ENCODE data around the gene ZNF90.

DNA sequence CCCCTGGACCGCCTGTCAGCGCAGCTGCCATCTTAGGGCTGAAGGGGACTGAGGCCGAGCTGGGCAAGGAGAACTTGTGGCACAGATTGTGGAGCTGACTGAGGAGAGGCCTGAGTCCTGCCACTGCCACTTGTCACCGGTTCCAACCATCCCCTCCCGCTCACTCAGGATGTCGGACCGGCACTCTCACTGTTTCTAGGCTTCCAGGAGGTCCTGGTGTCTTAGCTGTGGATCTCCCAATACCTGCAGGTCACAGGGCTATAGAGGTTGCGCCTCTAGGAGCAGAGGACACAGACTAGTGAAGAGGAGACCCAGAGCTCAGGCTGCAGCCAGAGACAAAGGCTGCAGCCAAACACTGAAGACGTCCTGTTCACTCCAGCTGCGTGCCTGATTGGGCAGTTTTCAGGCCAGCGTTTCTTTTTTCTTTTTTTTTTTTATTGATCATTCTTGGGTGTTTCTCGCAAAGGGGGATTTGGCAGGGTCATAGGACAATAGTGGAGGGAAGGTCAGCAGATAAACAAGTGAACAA lies 73.9 kb downstream of the ZNF90 start:
- TF ChIP-seq, protein P1, sequence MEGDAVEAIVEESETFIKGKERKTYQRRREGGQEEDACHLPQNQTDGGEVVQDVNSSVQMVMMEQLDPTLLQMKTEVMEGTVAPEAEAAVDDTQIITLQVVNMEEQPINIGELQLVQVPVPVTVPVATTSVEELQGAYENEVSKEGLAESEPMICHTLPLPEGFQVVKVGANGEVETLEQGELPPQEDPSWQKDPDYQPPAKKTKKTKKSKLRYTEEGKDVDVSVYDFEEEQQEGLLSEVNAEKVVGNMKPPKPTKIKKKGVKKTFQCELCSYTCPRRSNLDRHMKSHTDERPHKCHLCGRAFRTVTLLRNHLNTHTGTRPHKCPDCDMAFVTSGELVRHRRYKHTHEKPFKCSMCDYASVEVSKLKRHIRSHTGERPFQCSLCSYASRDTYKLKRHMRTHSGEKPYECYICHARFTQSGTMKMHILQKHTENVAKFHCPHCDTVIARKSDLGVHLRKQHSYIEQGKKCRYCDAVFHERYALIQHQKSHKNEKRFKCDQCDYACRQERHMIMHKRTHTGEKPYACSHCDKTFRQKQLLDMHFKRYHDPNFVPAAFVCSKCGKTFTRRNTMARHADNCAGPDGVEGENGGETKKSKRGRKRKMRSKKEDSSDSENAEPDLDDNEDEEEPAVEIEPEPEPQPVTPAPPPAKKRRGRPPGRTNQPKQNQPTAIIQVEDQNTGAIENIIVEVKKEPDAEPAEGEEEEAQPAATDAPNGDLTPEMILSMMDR (IDR thresholded peaks at IDR 0.05) = no peak
- no peak for TF ChIP-seq POLR2A (IDR thresholded peaks at IDR 0.05)

Measured in heart left ventricle (tissue), 13 donors.